ENCODE results near the gene CDK7. TPM values are rescaled to one million over a fixed set of nuclear protein-coding genes. Genes with fewer than 3 reads are reported as not detected.

CDK7 gene
- polyA plus RNA-seq, 4 donors = 41.5 to 47.7 (median 44.8) TPM

- no peak for DNase-seq (ENCODE audit: low read depth in 4 of 4, low spot score in 3 of 4)
Measured at GRCh38 chr5:69288069-69288468, 53.4 kb downstream of the CDK7 start.

DNA sequence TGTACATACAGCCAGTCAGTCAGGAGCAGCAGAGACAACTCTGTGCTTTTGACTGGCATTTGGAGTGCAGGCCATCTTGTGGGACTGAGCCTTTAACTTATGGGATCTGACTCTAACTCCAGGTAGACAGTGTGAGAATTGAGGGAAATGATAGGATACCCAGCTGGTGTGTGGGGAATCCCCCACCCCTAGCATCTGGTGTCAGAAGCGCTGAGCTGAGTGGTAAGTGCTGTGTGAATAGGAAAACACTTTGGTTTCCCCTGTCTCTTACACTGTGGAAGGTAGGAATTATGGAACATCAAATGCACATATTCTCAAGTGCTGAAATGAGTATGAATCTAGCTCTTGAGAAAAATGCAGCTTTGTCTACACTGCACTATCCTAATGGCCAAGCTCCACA, 54.0 kb downstream of the CDK7 start:
- DNase-seq (ENCODE audit: low read depth in 4 of 4, low spot score in 3 of 4) = no peak

DNA sequence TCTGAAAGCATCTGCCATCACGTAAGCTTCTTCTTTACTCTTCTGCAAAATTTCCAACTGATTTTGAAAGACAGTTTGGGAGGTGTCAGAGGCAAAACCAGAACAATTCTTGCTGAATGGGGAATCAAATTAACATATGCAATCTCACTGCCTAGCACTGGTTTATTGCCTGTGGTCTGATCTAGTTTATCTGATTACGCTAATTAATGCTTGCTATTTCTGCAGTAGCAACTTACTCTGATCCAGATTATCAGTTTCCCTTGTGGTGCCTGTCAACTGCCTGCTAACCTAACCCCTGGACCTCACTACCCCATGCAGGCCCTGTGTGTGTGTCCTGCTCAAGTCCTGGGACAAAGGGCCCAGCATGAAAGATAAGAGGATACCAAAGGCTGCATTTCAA, 57.6 kb downstream of the CDK7 start:
- no peak for DNase-seq (ENCODE audit: low read depth in 4 of 4, low spot score in 3 of 4)

DNA sequence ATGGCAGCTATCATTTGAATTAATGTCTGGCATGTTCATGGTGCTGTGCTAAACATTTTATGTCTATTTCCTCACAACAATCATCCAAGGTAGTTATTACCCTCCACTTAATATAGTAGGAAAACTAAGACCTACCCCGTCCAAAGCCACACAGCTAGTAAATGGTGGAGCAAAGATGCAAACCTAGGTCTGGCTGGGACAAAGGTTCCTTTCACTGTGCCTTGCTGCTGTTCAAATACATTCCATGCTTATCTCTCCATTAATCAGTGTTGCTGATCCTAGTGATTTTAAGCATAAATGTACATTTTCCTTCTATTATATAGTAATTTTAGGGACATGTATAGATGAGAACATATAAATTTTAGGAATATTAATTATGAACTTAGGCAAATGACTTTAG, 59.2 kb downstream of the CDK7 start:
- DNase-seq (ENCODE audit: low read depth in 4 of 4, low spot score in 3 of 4) = no peak

GRCh38 chr5:69295088-69295754, 60.5 kb downstream of the CDK7 start:
- DNase-seq (ENCODE audit: low read depth in 4 of 4, low spot score in 3 of 4) = no peak

- no peak for DNase-seq (ENCODE audit: low read depth in 4 of 4, low spot score in 3 of 4)
Measured at GRCh38 chr5:69299625-69300024, 64.9 kb downstream of the CDK7 start.

DNA sequence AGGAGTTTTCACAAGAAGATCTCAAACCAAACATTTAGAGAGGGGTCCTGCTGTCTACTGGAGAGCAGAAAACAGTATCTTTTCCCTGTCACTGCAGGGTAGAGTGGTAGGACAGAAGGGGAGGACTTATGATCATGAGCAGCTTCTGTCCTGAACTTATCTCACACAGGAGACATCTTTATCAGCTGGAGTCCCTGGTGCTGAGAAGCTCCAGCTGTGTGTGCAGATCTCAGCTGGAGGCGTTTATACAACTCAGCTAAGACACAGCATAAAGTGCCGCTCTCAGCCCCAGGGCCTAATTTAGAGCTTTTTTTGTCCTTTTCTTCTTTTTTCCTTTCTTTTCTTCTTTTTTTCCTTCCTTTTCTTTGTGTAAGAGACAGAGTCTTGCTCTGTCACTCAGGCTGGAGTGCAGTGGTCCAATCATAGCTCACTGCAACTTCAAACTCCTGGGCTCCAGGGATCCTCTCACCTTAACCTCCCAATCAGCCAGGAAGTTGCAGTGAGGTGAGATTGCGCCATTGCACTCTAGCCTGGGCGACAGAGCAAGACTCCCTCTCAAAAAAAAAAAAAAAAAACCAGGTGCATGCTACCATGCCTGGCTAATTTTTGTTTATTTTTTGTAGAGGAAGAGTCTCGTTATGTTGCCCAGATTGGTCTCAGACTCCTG, 66.0 kb downstream of the CDK7 start:
- peak in 3 of 4 donors; percentile 0 to 10 (median 8) for DNase-seq (ENCODE audit: low read depth in 4 of 4, low spot score in 3 of 4)

DNA sequence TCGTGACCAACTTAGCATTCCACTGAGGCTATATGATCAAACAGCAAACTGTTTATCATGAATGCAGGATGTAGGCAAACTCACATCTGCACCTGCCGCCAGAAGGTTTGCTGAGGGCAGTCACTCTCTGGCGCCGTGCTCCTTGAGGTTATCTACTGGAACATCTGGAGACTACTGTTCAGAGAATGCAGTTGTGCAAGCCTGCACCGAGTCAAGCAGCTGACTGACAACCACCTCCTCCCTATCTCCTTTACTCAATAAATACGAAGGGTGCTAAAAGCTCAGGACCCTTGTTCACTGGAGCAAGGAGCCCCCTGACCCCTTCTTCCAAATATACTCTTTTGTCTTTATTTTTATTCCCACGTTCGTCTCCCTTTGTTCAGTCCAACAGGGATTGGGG, 70.8 kb downstream of the CDK7 start:
- no peak for DNase-seq (ENCODE audit: low read depth in 4 of 4, low spot score in 3 of 4)

- no peak for DNase-seq (ENCODE audit: low read depth in 4 of 4, low spot score in 3 of 4)
Measured at GRCh38 chr5:69308046-69308553, 73.4 kb downstream of the CDK7 start.

GRCh38 chr5:69309380-69309779, 74.7 kb downstream of the CDK7 start:
- no peak for DNase-seq (ENCODE audit: low read depth in 4 of 4, low spot score in 3 of 4)

DNA sequence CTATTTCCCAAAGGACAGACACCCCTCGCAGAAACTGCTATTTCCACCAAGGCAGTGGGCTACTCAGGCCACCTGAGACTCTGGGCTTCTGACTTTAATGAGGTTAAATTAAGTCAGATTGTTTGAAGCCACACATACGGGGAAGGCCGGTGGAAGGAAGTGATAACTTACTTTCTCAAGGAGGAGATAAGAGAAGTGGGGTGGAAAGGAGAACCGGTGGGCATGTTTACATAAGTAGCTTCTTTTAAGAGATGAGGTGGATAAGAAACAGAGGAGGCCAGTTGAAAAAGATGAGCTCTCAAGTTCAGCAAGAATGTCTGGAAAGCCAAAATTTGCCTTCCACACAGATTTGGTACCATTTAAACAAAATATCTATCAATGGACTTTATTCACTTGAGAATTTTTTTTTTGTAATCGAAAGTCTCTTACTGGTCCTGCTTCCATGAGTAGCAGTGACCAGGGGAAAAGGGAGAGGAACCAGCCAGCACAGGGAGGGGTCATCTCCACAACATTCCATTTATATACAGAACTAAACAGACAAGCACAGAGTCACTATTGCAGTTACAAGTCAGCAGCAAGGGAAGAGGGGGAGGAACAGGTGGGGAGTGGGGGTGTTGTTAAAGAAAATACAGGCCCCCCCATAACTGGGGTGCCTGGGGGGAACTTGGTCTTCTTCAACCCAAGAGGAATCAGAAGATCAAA, 77.9 kb downstream of the CDK7 start:
- no peak for DNase-seq (ENCODE audit: low read depth in 4 of 4, low spot score in 3 of 4)

- DNase-seq (ENCODE audit: low read depth in 4 of 4, low spot score in 3 of 4) = no peak
Measured at GRCh38 chr5:69313428-69313827, 78.7 kb downstream of the CDK7 start.

GRCh38 chr5:69315972-69316371, 81.3 kb downstream of the CDK7 start:
- no peak for DNase-seq (ENCODE audit: low read depth in 4 of 4, low spot score in 3 of 4)

GRCh38 chr5:69317391-69317790, 82.7 kb downstream of the CDK7 start:
- no peak for DNase-seq (ENCODE audit: low read depth in 4 of 4, low spot score in 3 of 4)

DNA sequence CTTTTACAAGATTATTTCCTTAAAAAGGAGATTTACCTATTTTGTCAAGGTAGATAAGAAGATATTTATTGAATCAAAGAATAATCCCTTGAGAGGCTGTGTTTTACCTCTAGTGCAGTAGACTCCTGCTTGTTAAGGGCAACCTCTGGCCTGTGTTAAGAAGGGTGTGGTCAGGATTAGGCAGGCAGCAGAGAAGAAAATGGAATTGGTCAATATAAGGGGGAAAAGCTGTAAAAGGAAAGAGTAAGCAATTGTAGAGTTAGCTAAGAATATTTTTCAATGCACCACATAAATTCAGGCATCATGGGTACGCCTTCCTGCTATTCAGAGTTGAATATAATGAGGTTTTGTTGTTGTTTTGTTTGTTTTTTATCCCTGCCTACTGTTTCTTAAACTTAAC, 91.7 kb downstream of the CDK7 start:
- no peak for DNase-seq (ENCODE audit: low read depth in 4 of 4, low spot score in 3 of 4)

Other genes with a start within 250 kb of the CDK7 start
- 100 to 1,000 TPM in 2 of 4 donors, 10 to 100 TPM in 2; 93.0 to 107 (median 101) TPM for gene SLC30A5, start 140.9 kb upstream of the CDK7 start, polyA plus RNA-seq (ENCODE audit: insufficient read length in 4 of 4)
- 100 to 1,000 TPM in 1 of 4 donors, 10 to 100 TPM in 3; 87.5 to 104 (median 87.7) TPM for gene CCNB1, start 67.7 kb upstream of the CDK7 start, polyA plus RNA-seq (ENCODE audit: insufficient read length in 4 of 4)
- gene CENPH, start 45.3 kb upstream of the CDK7 start, polyA plus RNA-seq (ENCODE audit: insufficient read length in 4 of 4) = 10 to 100 TPM; 23.0 to 29.9 (median 24.3) TPM
- gene CCDC125, start 97.9 kb downstream of the CDK7 start, polyA plus RNA-seq (ENCODE audit: insufficient read length in 4 of 4) = 10 to 100 TPM; 10.2 to 14.1 (median 11.3) TPM
- 10 to 100 TPM; 68.2 to 91.5 (median 79.5) TPM for gene AK6, start 134.6 kb downstream of the CDK7 start, polyA plus RNA-seq (ENCODE audit: insufficient read length in 4 of 4)
- gene TAF9, start 134.6 kb downstream of the CDK7 start, polyA plus RNA-seq (ENCODE audit: insufficient read length in 4 of 4) = 10 to 100 TPM; 50.9 to 63.5 (median 59.7) TPM
- gene RAD17, start 134.9 kb downstream of the CDK7 start, polyA plus RNA-seq (ENCODE audit: insufficient read length in 4 of 4) = 10 to 100 TPM; 37.1 to 44.4 (median 42.7) TPM
- 10 to 100 TPM; 24.4 to 31.4 (median 28.4) TPM for gene MARVELD2, start 180.2 kb downstream of the CDK7 start, polyA plus RNA-seq (ENCODE audit: insufficient read length in 4 of 4)